Pancreas (tissue), 10 donors: ENCODE results near the gene NMT2. TPM values are rescaled to one million over a fixed set of nuclear protein-coding genes. Genes with fewer than 3 reads are reported as not detected.

Experiments
- ATAC-seq, 4 donors: fragments of 200-7000 bp; cut with Tn5 transposase; one replicate each; pipeline versions ENCODE4 v1.8.0 to v1.9.1; 2020; ENCODE audit warnings: mild to moderate bottlenecking in 4 of 4, moderate library complexity in 4 of 4
- DNase-seq, 6 donors: peaks; one replicate each; pipeline ENCODE4 v3.0.0-alpha.2; 2020
- FAIRE-seq: peaks from 2 replicates; lab custom pipeline; 2012; peaks lifted over from hg19 to GRCh38; lab: Jason Lieb, UNC
- H3K27ac ChIP-seq, 4 donors: fragments of 200-600 bp; sonication (generic); 1 replicate in 3 of 4; 2 replicates in 1 of 4; pipeline versions ENCODE4 v1.5.0 to v1.8.0; 2020
- H3K27me3 ChIP-seq, 4 donors: fragments of 200-600 bp; one replicate each; pipeline ENCODE4 v1.8.0; 2021
- H3K36me3 ChIP-seq, 3 donors: fragments of 200-600 bp; sonication (generic) in 1 of 3; one replicate each; pipeline versions ENCODE4 v1.5.0 to v1.8.0; 2020 to 2021
- H3K4me1 ChIP-seq, 3 donors: fragments of 200-600 bp; one replicate each; pipeline ENCODE4 v1.8.0; 2021
- H3K4me3 ChIP-seq, 4 donors: fragments of 200-600 bp; sonication (generic) in 2 of 4; one replicate each; pipeline versions ENCODE4 v1.5.0 to v1.8.0; 2020 to 2021
- H3K9me3 ChIP-seq, 4 donors: fragments of 200-600 bp; one replicate each; pipeline ENCODE4 v1.8.0; 2021
- CTCF ChIP-seq, 4 donors: fragments of 200-600 bp; sonication (generic) in 3 of 4; IDR thresholded peaks; one replicate each; pipeline versions ENCODE4 v1.5.0 to v1.8.0; 2021; ENCODE audit warnings: antibody characterized with exemption in 4 of 4
- WGBS, 2 donors: extraction: QIAGEN DNeasy Blood & Tissue Kit; methylation state at CpG; one replicate each; pipeline ENCODE4 v1.1.7; 2013; 5-methylcytosine and 5-hydroxymethylcytosine counted together
- intact Hi-C, 3 donors: fragments of 100-400 bp; cut with DNase I; formaldehyde crosslinking; loops; one replicate each; pipeline versions ENCODE4 v1.11.1 to v1.14.2; 2022
- polyA plus RNA-seq, 2 donors: library from polyadenylated mRNA; stranded (reverse); fragments of 200-250 nt; gene quantifications; one replicate each; pipeline ENCODE4 v1.2.3, GENCODE V29; 2013
- total RNA-seq, 6 donors: library from RNA; stranded (reverse); fragmentation: NEBNext Ultra II Directional in 4 of 6; extraction: Animal tissue kit (Norgen Biotek cat#: 25700) in 4 of 6; gene quantifications; one replicate each; pipeline versions ENCODE4 v1.2.1 to v1.2.4, GENCODE V29; 2021 to 2023
- donor health status: healthy with polysubstance abuse.
- donor health status: DM: no; HTN: no; CAD: no; lungs with moderate emphysema.
- donor health status: DM: no; HTN: no; CAD: no.
- donor health status: control.
- donor health status: control.
- donor health status: Bipolar disorder and iron deficiency.
- donor health status: DM: yes; HTN: yes; CAD: no.
- donor health status: DM: no; HTN: no; CAD: no.
- donor health status: DM: no; HTN: no; CAD: no.
- donor health status: DM: yes; HTN: yes; CAD: no.

NMT2 gene
- total and polyA plus RNA-seq, 8 donors = 4.7 to 13.9 (median 6.5) TPM

DNA sequence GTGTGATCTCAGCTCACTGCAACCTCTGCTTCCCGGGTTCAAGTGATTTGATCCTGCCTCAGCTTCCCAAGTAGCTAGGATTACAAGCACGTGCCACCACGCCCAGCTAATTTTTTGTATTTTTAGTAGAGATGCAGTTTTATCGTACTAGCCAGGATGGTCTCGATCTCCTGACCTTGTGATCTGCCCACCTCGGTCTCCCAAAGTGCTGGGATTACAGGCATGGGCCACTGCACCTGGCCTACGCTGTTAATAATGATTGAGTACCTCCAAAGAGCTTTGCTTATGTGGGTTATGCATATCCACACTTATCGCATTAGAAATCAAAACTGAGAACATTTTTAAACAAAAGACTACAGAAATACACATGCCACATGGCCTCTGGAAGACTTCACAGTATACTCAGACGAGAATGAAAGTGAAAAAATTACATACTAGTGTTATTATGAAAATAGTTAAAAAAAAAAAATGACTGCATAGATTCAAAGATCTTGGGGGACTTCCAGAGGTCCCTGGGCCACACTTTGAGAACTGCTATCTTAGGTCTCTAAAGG is 45.9 kb downstream of the NMT2 start:
- intact Hi-C loops = no loop called here
- no peak for ATAC-seq

DNA sequence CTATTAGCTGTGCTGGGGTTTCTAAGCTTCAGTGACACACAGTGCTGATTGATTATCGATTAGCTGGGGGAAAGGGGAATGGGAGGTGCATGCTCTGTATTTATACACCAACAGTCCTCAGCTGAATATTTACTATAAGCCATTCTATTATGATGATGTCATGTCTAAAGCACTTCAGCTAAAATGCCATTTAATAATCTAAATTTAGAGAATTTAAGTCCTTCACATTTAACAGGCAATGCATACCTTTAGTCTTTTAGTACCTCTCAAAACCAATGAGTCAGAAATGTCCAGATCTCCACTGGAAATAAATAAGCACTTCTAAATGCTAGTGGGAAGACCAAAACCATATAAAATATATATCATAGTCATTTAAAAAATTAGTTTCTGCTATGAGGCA is 46.8 kb downstream of the NMT2 start:
- no peak overlapping the region for H3K4me3 ChIP-seq
- H3K9me3 ChIP-seq = no peaks in the 10 kb centered on the region
- no peaks in the 10 kb centered on the region for H3K27me3 ChIP-seq
- FAIRE-seq (no peak), ATAC-seq (no peak), DNase-seq (no peak)
- H3K4me1 ChIP-seq = no peaks in the 10 kb centered on the region
- H3K27ac ChIP-seq = no peak overlapping the region
- peaks cover 0 to 9% (median 5%) of the 10 kb centered on the region in 3 donors for H3K36me3 ChIP-seq
- intact Hi-C loops = no loop called here
- WGBS, 2 donors = 95 to 100% methylated on average over 1 of the region's 1 CpG
- TF ChIP-seq CTCF (IDR thresholded peaks at IDR 0.05) = no peak

More for the DNA sequence above, 45.9 kb downstream of the NMT2 start:
- FAIRE-seq (no peak), DNase-seq (no peak)
- Histone ChIP-seq H3K4me3 (no peak overlapping the region), H3K27me3 (no peaks in the 10 kb centered on the region), H3K4me1 (no peaks in the 10 kb centered on the region), H3K9me3 (no peaks in the 10 kb centered on the region), H3K27ac (no peak overlapping the region), H3K36me3 (peaks cover 0 to 9% (median 5%) of the 10 kb centered on the region in 3 donors)
- TF ChIP-seq CTCF (IDR thresholded peaks at IDR 0.05) = no peak
- WGBS, 2 donors = 92 to 94% methylated on average over 9 of the region's 9 CpGs

- Histone ChIP-seq H3K4me1 (no peaks in the 10 kb centered on the region), H3K36me3 (peaks cover 0 to 9% (median 5%) of the 10 kb centered on the region in 3 donors), H3K9me3 (no peaks in the 10 kb centered on the region), H3K27ac (no peak overlapping the region), H3K27me3 (no peaks in the 10 kb centered on the region), H3K4me3 (no peak overlapping the region)
- 94 to 97% methylated on average over 5 of the region's 5 CpGs for WGBS, 2 donors
- FAIRE-seq (no peak), DNase-seq (no peak), ATAC-seq (no peak)
- intact Hi-C loops = no loop called here
- TF ChIP-seq CTCF (IDR thresholded peaks at IDR 0.05) = no peak
These were observed 48.0 kb downstream of the NMT2 start for GRCh38 chr10:15120523-15120922.

- Histone ChIP-seq H3K4me1 (no peaks in the 10 kb centered on the region), H3K27ac (no peak overlapping the region), H3K27me3 (no peaks in the 10 kb centered on the region), H3K36me3 (peaks cover 0 to 18% (median 0%) of the 10 kb centered on the region in 3 donors), H3K4me3 (no peak overlapping the region), H3K9me3 (no peaks in the 10 kb centered on the region)
- FAIRE-seq (no peak), DNase-seq (no peak), ATAC-seq (no peak)
- intact Hi-C loops = no loop called here
- no peak for TF ChIP-seq CTCF (IDR thresholded peaks at IDR 0.05)
- WGBS, 2 donors = 84 to 86% methylated on average over 1 of the region's 1 CpG
These were observed 49.9 kb downstream of the NMT2 start for GRCh38 chr10:15118615-15119014.

DNA sequence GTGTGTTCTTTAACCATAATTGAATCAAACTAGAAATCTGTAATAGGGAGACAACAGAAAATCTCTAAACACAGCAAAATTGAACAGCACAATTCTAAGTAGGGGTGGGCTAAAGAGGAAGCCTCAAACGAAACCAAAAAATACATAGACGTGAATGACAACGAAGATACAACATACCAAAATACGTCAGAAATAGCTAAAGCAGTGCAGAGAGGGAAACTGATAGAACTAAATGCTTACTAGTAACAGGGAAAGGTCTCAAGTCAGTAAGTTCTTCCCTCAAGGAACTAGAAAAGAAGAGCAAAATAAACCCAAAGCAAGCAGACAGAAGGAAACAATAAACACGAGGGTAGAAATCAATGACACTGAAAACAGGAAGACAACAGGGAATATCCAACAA is 52.3 kb downstream of the NMT2 start:
- ATAC-seq = no peak
- FAIRE-seq = no peak
- 94 to 96% methylated on average over 5 of the region's 5 CpGs for WGBS, 2 donors
- no peaks in the 10 kb centered on the region for H3K9me3 ChIP-seq
- no peak for DNase-seq
- no peaks in the 10 kb centered on the region for H3K4me1 ChIP-seq
- no peak for TF ChIP-seq CTCF (IDR thresholded peaks at IDR 0.05)
- peaks cover 0 to 18% (median 0%) of the 10 kb centered on the region in 3 donors for H3K36me3 ChIP-seq
- H3K27ac ChIP-seq = no peak overlapping the region
- H3K4me3 ChIP-seq = no peak overlapping the region
- intact Hi-C loops = no loop called here
- H3K27me3 ChIP-seq = no peaks in the 10 kb centered on the region
